ENCODE measurements around the gene VASP. TPM values are rescaled to one million over a fixed set of nuclear protein-coding genes. Genes with fewer than 3 reads are reported as not detected.

Gene VASP
- total and polyA plus RNA-seq, 9 of the 15 experiments (the other 6 are each of a cell fraction or from before 2014, with no cell fraction given), result 16.7 to 261 (median 112) TPM

DNA sequence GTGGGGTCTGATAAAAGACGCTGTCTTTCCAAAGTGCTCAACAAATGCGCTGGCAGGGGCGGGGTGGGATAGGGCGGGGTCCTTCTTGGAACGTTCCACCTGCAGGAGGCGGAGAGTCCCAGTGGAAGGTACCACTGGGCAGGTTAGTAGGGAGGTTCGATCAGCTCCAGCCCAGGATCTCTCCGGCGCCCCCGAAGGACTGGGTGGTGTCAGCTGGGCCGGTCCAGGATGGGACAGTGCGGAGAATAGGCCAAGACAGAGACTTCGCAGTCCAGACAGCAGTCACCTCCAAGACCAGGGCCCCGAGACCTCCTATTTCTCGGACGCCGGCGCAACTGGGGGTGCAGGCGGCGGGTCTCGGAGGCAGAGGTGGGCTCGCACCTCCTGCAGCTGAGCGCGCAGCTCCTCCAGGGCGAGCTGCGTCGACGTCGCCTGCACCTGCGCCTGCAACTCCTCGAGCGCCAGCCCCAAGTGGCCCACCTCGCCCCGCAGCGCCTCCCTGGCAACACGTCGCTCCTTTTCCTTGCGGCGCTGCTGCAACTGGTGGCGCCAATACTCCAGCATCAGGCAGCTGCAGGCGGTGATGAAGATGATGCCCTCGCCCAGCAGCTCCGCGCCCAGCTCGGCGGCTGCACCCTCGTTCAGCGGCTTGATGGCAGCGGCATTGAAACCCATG, 21.6 kb downstream of the VASP start:
- FAIRE-seq, result peak; percentile 15
- H3K4me2 ChIP-seq (ENCODE audit: insufficient read depth, low read length), result no peak overlapping the region; the same call in 1 of the 2 replicates
- TF ChIP-seq ZSCAN32 (CRISPR knock-in tag; IDR thresholded peaks at IDR 0.05), result peak; percentile 7; the same call in 1 of the 2 replicates
- TF ChIP-seq NCOR1 (IDR thresholded peaks at IDR 0.05), result no peak
- peak; percentile 21; the same call in 1 of the 2 replicates for TF ChIP-seq POLR2H (tag; IDR thresholded peaks at IDR 0.05; ENCODE audit: low read depth)
- no peak for TF ChIP-seq ZNF232 (CRISPR knock-in tag; IDR thresholded peaks at IDR 0.05)
- TF ChIP-seq, protein P1, sequence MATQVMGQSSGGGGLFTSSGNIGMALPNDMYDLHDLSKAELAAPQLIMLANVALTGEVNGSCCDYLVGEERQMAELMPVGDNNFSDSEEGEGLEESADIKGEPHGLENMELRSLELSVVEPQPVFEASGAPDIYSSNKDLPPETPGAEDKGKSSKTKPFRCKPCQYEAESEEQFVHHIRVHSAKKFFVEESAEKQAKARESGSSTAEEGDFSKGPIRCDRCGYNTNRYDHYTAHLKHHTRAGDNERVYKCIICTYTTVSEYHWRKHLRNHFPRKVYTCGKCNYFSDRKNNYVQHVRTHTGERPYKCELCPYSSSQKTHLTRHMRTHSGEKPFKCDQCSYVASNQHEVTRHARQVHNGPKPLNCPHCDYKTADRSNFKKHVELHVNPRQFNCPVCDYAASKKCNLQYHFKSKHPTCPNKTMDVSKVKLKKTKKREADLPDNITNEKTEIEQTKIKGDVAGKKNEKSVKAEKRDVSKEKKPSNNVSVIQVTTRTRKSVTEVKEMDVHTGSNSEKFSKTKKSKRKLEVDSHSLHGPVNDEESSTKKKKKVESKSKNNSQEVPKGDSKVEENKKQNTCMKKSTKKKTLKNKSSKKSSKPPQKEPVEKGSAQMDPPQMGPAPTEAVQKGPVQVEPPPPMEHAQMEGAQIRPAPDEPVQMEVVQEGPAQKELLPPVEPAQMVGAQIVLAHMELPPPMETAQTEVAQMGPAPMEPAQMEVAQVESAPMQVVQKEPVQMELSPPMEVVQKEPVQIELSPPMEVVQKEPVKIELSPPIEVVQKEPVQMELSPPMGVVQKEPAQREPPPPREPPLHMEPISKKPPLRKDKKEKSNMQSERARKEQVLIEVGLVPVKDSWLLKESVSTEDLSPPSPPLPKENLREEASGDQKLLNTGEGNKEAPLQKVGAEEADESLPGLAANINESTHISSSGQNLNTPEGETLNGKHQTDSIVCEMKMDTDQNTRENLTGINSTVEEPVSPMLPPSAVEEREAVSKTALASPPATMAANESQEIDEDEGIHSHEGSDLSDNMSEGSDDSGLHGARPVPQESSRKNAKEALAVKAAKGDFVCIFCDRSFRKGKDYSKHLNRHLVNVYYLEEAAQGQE (IDR thresholded peaks at IDR 0.05; ENCODE audit: borderline replicate concordance), result no peak
- TF ChIP-seq, protein P1 (CRISPR knock-in tag; IDR thresholded peaks at IDR 0.05; ENCODE audit: low read depth), result 0 out of 2 replicates have a peak, but pooled peaks have one; percentile 42
- peak; percentile 34; the same call in 1 of the 2 replicates for TF ChIP-seq POLR2AphosphoS5 (IDR thresholded peaks at IDR 0.05; ENCODE audit: control insufficient read depth, insufficient read depth, low read depth, low read length)
- TF ChIP-seq, protein P2, sequence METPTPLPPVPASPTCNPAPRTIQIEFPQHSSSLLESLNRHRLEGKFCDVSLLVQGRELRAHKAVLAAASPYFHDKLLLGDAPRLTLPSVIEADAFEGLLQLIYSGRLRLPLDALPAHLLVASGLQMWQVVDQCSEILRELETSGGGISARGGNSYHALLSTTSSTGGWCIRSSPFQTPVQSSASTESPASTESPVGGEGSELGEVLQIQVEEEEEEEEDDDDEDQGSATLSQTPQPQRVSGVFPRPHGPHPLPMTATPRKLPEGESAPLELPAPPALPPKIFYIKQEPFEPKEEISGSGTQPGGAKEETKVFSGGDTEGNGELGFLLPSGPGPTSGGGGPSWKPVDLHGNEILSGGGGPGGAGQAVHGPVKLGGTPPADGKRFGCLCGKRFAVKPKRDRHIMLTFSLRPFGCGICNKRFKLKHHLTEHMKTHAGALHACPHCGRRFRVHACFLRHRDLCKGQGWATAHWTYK (CRISPR knock-in tag; IDR thresholded peaks at IDR 0.05), result no peak; the same call in 1 of the 2 replicates
- TF ChIP-seq RBFOX2 (IDR thresholded peaks at IDR 0.05; ENCODE audit: low read depth, low read length), result peak; percentile 45; the same call in 1 of the 2 replicates
- TF ChIP-seq ZBTB7A (IDR thresholded peaks at IDR 0.05; ENCODE audit: borderline replicate concordance, control insufficient read depth, low read depth, low read length), result peak; percentile 30; the same call in 1 of the 2 replicates
- no peak for TF ChIP-seq CREBBP (IDR thresholded peaks at IDR 0.05; ENCODE audit: low read depth, low read length)

More for the DNA sequence above, 21.6 kb downstream of the VASP start:
- H3K9ac ChIP-seq (ENCODE audit: insufficient read depth in 1 of 2, low read depth in 2 of 2, low read length in 2 of 2), result no peak overlapping the region; a peak in 1 of 4 replicates
- CTCF ChIA-PET (ENCODE audit: low intra/inter-chr PET ratio), result no interaction called here
- in situ Hi-C loops (cut with MboI), result no loop called here
- peak; percentile 67 for ATAC-seq
- H3K79me2 ChIP-seq (ENCODE audit: control insufficient read depth, insufficient read depth, low read length), result no peaks in the 10 kb centered on the region
- peaks cover 5% of the 10 kb centered on the region for H3K9me1 ChIP-seq (ENCODE audit: control insufficient read depth, insufficient read depth, low read length)
- no peak overlapping the region for H3K27ac ChIP-seq (ENCODE audit: extremely low read depth, low read depth, low read length)
- 86% methylated on average over 39 of the region's 49 CpGs for WGBS (ENCODE audit: insufficient coverage, low coverage, missing lambda C conversion rate)
- intact Hi-C loops (cut with micrococcal nuclease), result no loop called here
- no peaks in the 10 kb centered on the region for H3K27me3 ChIP-seq (ENCODE audit: control insufficient read depth in 2 of 2, insufficient read depth in 2 of 2, low read length in 2 of 2)
- H3K4me1 ChIP-seq (replicated peaks in 1 of 2; ENCODE audit: control insufficient read depth in 2 of 2, insufficient read depth in 2 of 2, low read length in 2 of 2), result peaks cover 3 to 21% of the 10 kb centered on the region in 2 experiments; a peak in 3 of 5 replicates
- peaks cover 45% of the 10 kb centered on the region for H3K36me3 ChIP-seq (ENCODE audit: control insufficient read depth, insufficient read depth, low read length)
- H4K20me1 ChIP-seq (replicated peaks; ENCODE audit: control insufficient read depth, insufficient read depth, low read length), result peaks cover 5% of the 10 kb centered on the region
- POLR2A ChIA-PET, result interaction anchor here (0.6 to 1.8 kb wide), 6 partner anchors 11 to 908 kb away, joined by 3 to 8 read pairs (median 3); no protein-coding TSS in a partner anchor
- no TSS peak for BruUV-seq (replicated peaks)
- H2AFZ ChIP-seq (ENCODE audit: low read depth, low read length), result no peak overlapping the region
- no peak overlapping the region for H3K4me3 ChIP-seq
- peaks cover 1% of the 10 kb centered on the region; the same call in 1 of the 2 replicates for H3K9me3 ChIP-seq (replicated peaks; ENCODE audit: control insufficient read depth, insufficient read depth, low read depth, low read length)
- peak; percentile 73 to 85 (median 79) for DNase-seq (ENCODE audit: extremely low read depth in 1 of 4, low spot score in 3 of 4)

Measured in K562 (cell line).